ENCODE data around the gene ANKFN1.
"Not testable (repeated sequence)": the region's sequence is repeated elsewhere in the genome, so short reads cannot be mapped to it uniquely, and the experiment has no call there.

ANKFN1 gene

DNA sequence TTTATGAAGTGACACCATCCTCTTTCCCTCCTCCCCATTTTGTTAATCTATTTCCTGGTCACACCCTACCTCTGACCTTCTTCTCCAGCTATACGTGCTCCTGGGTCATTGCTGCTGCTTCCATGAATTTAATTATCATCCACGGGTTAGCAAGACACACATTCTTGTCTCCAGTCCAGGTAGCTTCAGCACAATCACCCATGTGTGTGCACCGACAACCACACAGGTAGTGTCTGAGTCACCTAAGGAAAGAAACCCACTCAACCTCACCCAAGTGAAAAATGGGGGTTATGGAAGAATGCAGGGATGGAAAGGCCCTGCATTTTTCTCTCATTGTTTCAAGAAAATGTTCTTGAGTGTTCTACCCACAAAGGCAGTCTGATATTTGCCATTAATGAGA, 135.5 kb downstream of the ANKFN1 start:
- not testable (repeated sequence) for DNase-seq (ENCODE audit: extremely low read depth in 1 of 2, low read depth in 1 of 2)

DNA sequence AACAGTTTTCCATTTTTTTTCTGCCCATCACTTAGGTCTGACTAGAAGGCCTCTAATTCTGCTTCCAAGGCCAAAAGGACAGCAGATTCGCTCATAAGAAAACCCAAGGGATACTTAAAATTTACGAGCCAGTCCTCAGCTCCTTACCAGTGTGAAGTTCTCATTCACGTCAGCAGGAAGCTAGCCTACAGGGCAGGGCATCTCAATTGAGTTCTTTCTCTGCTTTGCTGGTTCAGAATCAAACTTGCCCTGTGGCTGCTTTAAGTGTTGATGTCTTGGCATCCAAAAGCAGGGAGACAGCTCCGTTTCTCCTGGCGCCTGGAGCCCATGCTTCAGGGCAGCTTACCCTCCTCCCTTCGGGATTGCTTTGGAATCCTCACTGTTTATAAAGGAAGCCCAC, 136.0 kb downstream of the ANKFN1 start:
- DNase-seq (ENCODE audit: extremely low read depth in 1 of 2, low read depth in 1 of 2), result no peak

DNA sequence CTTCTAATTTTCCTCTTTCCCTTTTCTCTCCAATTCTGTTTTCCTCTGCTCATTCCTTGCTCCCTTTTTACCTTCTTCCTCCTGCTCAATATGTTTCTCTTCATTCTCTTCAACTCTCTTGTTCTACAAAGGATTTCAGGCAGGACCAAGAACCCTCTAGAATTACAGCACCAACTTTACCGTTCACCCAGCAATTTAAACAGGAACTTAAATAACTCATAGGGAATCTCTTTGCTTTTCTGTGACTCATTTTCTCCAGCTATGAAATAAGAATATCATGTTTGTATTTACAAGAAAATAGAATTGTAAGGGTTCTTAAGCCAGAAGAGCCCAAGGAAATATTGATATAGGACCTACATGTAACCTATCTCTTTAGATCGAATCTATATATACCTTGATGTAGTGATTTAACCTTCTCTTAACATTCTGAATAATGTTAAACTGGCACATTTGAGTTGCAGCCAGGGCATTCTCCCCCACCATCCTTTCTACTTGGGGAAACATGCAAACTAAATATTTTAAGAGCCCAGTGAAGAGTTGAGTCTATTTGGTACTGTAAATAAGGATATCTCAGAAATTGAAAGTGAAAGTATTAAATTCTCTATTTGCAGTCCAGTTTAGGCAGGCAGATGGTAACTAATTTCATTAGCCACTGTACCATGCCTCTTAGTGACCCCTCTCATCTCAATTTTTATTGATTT, 137.0 kb downstream of the ANKFN1 start:
- no peak for DNase-seq (ENCODE audit: extremely low read depth in 1 of 2, low read depth in 1 of 2)

DNA sequence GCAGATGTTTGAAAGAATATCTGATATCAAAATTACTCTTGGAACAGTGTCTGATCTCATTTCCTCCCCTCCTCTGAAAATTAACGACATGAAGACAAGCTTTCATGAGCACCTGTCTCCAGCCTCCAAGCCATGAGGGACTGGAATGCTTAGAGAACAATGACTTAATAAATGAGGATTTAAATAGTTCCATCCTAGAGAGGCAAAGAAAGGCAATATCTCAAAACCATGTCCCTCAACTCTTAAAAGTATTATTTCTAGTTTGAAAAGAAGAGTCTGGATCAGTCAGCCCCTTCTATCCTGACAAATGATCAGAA, 137.5 kb downstream of the ANKFN1 start:
- no peak for DNase-seq (ENCODE audit: extremely low read depth in 1 of 2, low read depth in 1 of 2)

DNA sequence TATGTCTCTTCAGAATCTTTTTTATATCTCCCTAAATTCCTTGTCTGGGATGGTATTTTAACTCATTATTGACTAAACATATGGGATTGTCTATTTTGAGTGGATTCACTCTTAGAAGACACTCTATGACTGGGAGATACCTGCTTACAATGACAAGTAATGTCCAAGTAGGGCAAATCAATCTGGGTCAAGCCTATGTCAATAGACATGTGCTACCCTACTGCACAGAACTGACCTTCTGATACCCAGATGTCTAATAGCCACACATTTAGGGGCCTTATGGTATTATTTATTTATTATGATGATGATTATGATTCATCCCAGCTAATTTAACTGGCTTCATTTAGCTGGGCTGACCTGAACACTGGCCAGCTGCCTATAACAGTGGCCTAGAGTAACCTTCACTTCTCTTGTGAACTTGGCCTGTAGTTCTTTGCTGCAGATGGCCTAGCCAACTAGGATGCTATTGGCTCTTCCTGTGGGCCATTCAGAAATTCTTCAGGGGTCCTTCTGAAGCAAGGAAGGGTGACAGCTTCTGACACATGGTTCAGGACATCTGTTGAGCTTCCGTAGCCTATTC, 138.0 kb downstream of the ANKFN1 start:
- DNase-seq (ENCODE audit: extremely low read depth in 1 of 2, low read depth in 1 of 2), result no peak

DNA sequence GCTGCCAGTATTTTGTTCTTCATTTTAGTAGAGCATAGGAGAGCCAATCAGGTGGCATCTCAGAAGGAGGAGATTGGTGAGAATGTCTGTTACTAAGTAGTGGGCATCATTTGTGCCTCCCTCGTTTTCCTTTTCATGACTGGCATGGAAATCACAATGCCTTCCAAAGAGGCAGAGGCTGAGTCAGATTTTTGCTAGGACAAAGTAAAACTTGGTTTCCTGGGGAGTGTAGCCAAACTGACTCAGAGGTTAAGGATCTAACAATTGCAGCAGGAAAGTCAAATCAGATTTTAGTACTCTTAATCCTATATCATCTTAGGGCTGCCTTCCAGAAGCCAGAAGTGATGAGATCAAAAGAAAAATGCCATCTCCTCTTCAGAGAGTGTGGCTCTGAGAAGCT, 138.7 kb downstream of the ANKFN1 start:
- no peak for DNase-seq (ENCODE audit: extremely low read depth in 1 of 2, low read depth in 1 of 2)

DNA sequence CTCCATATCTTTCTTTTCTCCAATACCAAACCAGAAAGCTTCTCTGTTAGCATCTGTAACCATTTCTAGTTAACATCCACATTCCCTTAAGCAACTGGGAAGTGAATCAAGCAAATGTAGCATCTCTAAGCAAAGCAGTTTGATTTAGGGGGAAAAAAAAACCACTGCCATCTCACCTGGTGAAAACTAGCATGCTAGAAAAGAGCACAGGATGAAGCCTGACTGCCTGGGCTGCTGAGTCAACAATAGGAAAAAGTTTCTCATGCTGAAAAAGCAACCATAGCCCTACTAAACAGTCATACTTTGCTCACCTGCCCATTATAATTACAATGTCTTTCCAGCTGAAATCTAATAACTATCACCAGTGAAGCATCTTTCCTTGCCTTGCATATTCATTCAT, 139.3 kb downstream of the ANKFN1 start:
- DNase-seq (ENCODE audit: extremely low read depth in 1 of 2, low read depth in 1 of 2), result no peak

DNA sequence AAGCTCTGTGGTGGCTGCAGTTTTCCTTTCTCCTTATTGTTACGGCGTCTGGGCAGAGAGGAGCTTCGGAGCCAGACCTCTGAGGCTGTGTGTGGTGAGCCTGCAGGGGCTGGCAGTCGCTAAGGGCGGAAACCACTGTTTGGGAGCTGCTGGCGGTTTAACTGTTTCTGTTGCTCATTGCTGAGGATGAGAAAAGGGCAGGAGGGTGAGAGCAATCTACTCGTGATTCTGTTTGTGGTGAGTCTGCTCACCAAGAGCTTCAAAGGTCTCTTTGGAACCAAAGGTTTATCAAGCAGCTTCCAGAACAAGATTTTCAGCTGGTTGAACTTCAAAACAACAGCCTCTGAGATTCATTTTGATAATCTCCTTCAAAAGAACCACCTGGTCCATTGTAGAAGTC, 143.9 kb downstream of the ANKFN1 start:
- no peak for DNase-seq (ENCODE audit: extremely low read depth in 1 of 2, low read depth in 1 of 2)

DNA sequence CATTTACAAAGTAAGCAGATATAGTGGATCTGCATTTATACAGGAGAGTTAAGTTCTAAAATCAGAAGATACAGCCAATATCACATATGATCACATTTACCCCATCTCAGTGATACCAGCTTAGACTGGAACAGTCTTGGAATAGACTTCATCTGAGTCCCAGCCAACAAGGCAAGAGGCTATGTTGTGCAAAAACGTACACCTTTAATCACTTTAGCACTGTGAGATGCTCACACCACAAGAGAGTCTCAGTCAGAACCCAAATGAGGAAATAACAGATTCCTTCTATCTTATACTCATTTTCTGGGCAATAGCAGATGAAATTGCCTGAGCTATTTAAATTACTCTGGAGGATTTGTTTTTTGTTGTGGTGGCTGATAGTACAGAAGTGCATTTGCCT, 145.6 kb downstream of the ANKFN1 start:
- DNase-seq (ENCODE audit: extremely low read depth in 1 of 2, low read depth in 1 of 2), result no peak

DNA sequence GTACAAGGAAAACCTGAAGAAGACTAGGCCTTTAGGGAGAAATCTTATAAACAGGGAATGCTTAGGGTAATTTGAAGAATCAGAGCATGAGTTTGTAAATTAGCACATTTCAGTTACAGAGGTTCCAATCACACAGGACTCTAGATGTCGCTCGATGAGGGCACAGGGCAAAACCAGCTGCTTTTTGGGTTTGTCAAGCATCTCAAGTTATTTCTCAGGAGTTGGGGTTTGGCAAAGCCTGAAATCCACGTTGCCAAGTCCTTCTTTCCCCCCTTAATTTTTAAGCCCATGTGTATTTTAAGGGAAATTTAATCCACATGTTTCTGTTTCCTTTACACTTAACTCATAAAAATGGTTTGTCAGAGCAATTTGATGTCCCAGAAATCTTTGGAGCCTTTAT, 146.9 kb downstream of the ANKFN1 start:
- no peak for DNase-seq (ENCODE audit: extremely low read depth in 1 of 2, low read depth in 1 of 2)

DNA sequence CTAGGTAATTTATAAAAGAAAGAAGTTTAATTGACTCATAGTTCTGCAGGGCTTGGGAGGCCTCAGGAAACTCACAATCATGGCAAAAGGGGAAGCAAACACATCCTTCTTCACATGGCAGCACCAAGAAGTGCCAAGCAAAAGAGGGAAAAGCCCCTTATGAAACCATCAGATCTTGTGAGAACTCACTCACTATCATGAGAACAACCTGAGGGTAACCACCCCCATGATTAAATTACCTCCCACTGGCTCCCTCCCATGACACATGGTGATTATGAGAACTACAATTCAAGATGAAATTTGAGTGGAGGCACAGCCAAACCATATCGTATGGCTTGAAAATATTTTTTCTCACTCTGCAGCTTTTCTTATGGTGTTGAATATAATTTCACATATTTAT, 151.7 kb downstream of the ANKFN1 start:
- DNase-seq (ENCODE audit: extremely low read depth in 1 of 2, low read depth in 1 of 2), result no peak

DNA sequence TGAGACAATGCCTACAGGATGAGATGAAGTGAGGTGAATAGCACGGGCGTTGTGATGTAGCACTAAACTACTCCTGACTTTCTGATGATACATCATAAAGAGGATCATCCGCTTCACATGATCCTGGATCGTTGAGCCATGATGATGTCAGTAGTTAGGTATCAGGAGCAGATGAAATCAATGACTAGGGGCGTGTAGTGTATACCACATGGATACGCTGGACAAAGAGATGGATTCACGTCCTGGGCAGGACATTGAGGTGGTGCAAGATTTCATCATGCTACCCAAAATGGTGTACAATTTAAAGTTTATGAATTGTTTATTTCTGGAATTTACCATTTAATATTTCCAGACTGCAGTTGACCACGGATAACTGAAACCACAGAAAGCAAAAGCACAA, 156.6 kb downstream of the ANKFN1 start:
- DNase-seq (ENCODE audit: extremely low read depth in 1 of 2, low read depth in 1 of 2), result no peak

DNA sequence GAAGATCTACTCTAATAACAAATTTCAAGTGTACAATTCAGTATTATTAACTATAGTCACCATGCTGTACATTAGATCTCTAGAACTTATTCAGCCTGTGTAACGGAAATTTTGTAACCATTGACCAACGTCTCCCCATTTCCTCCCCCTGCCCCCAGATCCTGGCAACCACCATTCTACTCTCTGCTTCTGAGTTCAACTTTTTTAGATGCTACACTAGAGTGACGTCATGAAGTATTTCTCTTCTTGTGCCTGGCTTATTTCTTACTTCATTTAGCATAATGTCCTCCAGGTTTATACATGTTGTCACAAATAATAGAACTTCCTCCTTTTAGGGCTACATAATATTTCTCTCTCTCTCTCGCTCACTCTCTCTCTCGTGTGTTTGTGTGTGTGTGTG, 157.5 kb downstream of the ANKFN1 start:
- no peak for DNase-seq (ENCODE audit: extremely low read depth in 1 of 2, low read depth in 1 of 2)

DNA sequence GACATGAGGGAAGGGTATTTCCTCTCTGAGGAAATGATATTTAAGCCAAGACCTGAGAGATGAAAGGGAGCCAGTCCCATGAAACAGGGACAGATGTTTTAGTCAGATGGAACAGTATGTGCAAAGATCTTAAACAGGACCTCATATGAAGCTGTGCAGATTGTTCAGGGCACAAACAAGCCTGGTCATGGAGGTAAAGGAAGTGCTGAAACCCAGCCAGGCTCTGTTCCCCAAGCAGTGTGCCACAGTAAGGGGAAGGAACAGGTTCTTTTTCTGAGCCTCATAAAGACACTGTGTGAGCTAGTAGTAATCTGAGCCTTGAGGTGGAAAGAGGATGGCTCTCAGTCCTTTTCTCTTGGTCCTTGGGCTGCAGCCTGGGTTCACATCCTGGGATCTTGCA, 159.9 kb downstream of the ANKFN1 start:
- DNase-seq (ENCODE audit: extremely low read depth in 1 of 2, low read depth in 1 of 2), result no peak

DNA sequence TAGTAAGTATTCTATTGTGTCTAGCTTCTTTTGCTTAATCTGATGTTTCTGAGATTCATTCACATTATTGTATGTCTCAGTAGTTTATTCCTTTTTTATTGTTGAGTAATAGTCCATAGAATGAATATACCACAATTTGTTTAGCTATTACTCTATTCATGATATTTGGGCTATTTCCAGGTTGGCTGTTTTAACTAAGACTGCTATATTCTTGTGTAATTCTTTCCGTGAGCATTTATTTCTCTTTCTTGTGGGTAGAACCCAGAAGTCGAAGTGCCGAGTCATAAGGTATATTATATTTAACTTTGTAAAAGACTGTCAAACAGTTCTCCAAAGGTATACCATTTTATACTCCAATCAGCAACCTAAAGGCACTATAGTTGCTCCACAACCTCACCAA, 160.8 kb downstream of the ANKFN1 start:
- DNase-seq (ENCODE audit: extremely low read depth in 1 of 2, low read depth in 1 of 2), result no peak

DNA sequence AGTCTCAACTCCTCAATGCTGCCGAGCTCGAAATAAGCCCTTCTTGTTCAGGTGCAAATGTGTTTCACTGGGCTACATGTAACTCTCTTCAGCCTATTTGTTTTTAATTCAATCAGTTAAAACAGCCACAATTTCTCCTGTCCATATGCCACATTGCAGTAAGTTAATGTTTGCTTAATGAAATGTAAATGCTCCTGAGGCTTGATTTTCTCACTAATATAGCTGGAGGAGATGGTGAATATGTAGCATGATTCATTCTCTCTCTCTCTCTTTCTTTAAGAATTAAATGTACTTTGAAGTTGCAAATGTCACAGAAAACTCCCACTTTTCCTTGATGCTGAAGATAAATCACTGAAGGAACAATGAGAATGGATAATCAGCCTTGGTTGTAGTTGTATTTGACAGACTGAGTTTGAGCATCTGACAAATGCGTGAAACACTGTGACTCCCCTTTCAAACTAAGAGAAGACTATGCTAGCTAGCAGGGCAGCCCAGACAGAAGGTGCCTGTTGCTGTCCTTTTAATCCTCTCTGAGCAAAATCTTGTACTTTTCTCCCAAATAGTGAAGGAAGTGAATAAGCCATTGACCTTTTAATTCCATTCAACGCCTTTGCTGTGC, 161.8 kb downstream of the ANKFN1 start:
- DNase-seq (ENCODE audit: extremely low read depth in 1 of 2, low read depth in 1 of 2), result no peak

DNA sequence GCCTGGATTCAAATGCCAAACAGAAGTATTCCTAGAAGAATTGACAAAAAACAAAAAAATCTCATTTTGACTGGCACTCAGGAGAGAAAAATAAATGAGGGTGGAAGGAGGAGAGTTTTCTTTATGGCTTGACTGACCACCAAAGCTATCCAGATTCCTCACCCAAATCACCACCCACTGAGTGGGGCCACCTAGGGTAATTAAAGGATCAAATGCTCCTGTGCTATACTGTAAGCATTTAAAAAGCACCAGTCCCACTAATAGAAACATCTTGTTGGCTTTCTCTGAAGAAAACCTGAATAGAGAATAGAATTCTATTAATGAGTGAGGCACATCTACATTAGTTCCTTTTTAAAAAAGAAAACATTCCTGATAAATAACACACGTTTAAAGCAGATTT, 163.3 kb downstream of the ANKFN1 start:
- no peak for DNase-seq (ENCODE audit: extremely low read depth in 1 of 2, low read depth in 1 of 2)

DNA sequence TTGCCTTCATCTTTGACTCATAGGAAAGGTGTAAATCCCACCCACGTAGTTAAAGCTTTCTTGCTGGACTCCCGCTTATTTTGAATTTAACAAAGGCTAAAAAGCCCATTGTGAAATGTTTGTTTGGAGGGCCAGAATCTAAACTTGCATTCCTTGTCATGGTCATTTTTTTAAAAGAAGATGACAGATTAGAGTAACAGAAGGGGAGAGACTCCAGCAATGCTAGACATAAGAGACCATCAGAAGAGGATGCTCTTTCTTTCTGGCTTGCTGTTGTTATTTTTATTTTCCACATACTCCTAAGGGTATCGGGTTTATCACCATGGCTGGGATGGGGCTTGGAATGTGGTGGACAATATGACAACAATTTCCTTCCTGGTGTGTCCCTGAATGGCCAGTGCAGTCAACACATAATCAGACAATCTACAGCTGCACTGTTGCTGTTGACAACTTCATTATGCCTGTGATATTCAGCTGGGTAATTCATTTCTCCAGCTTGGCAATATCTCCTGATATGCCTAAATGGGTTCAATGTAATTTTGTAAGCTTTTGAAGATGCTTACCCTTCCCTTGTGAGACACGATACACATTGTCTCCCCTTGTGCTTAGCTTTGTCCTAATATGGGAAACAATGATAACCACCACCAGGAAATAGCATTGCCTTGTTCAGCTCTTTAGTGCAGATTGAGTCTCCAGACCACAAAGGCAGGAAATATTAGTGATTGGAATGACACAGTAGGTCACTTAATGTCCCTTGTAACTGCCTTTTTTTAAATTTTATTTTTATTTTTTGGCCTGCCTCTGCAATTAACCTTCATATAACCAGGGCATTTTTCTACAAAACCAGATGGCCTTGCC, 164.3 kb downstream of the ANKFN1 start:
- DNase-seq (ENCODE audit: extremely low read depth in 1 of 2, low read depth in 1 of 2), result no peak

DNA sequence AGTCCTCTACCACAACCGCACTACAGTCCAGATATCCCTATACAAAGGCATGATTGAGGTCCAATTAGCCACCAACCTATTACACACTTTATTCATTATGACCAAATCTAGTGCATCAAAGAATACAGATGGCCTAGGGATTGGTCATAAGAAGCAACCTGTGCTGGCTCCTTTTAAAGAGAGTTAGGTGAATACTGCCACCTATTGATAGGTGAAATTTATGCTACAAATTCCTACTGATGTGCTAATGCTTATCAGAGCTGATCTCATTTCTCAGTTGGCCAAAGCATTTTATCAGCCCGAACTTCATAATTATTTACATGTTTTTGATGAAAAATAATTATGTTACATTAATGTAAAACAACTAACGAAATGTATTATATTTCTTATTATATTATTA, 166.3 kb downstream of the ANKFN1 start:
- no peak for DNase-seq (ENCODE audit: extremely low read depth in 1 of 2, low read depth in 1 of 2)

DNA sequence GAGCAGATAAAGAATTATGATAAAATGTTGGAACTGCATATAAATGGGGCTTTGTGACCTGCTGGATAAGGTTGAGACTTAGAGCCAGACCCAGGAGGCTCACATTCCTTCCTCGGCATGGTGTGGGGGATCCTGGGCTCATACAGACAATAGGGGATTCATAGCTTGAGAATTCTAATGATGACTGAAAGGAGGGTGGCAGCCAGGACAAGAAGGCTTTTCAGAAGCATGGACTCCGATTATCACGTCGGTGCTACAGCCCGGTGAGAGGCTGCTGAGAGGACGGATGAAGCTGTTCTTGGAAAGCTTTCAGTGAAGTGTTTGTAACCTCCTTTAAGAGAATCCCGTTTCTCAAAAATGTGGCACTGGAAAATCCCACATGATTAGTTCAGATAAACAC, 167.2 kb downstream of the ANKFN1 start:
- no peak for DNase-seq (ENCODE audit: extremely low read depth in 1 of 2, low read depth in 1 of 2)

DNA sequence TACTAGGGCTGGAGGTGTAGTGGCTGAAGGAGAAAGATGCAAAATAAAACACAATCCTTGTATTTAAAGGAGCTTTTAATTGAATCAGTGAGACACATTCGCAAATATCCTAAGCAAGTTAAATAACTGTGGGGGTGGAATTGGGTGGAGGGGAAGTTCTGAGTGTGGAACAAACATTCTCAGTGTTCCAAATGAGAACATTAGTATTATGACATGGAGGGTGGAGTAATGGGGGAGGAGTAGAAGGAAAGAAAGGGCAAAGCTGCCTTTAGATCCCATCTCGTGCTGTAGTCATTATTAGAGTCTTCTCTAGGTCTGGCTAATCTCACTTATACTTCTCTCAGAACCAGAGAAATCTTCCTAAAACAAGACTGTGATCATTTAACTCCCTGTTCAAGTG, 169.7 kb downstream of the ANKFN1 start:
- DNase-seq (ENCODE audit: extremely low read depth in 1 of 2, low read depth in 1 of 2), result no peak

DNA sequence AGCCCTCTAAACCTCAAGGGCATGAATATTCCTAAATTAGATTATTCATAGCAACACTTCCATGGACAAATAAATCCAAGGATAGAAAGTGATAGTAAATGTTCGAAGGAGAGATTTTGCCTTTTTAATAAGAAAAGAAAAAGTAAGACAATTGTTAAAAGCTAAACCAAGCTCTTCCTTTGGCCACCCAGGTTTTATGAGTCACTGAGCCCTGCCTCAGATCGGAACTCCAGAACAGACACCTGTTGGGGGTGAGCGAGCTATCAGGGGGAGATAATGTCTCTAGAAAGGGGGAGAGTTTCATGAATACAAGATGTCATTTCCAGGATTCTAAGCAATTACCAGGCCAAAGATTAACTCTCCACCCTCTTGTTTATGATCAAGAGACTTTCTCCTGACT, 171.4 kb downstream of the ANKFN1 start:
- no peak for DNase-seq (ENCODE audit: extremely low read depth in 1 of 2, low read depth in 1 of 2)
